ENCODE results near the gene FHOD1.

DNA sequence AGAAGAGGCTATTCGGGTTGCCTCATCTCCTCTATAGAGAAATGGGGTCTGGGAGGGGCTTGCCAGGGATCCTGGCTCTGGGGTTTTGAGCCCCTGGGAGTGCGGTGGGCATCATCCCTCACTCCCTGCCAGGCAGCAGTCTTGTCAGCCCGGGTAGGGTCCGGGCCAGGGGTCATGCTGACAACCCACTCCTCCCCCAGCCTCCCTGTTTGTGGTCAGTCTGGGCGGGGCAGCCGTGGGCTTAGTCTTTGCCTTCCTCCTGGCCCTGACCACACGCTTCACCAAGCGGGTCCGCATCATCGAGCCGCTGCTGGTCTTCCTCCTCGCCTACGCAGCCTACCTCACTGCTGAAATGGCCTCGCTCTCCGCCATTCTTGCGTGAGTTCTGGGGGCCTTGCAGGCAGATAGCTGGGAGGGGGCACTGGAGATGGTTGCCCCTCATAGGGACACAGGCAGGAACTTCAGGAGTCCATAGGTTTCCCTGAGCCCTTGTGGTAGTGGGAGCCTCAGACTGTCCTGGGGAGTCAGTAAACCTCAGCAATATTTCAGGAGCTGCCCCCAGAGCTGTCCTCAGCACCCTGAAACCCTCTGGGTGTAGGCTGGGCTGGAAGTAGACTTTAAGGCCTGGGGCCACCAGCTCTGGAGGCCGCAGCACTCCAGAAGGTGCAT is 8.4 kb upstream of the FHOD1 start:
- TF ChIP-seq, protein P1, sequence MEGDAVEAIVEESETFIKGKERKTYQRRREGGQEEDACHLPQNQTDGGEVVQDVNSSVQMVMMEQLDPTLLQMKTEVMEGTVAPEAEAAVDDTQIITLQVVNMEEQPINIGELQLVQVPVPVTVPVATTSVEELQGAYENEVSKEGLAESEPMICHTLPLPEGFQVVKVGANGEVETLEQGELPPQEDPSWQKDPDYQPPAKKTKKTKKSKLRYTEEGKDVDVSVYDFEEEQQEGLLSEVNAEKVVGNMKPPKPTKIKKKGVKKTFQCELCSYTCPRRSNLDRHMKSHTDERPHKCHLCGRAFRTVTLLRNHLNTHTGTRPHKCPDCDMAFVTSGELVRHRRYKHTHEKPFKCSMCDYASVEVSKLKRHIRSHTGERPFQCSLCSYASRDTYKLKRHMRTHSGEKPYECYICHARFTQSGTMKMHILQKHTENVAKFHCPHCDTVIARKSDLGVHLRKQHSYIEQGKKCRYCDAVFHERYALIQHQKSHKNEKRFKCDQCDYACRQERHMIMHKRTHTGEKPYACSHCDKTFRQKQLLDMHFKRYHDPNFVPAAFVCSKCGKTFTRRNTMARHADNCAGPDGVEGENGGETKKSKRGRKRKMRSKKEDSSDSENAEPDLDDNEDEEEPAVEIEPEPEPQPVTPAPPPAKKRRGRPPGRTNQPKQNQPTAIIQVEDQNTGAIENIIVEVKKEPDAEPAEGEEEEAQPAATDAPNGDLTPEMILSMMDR (IDR thresholded peaks at IDR 0.05; ENCODE audit: insufficient read depth, low read length), result no peak
- TF ChIP-seq POLR2AphosphoS5 (IDR thresholded peaks at IDR 0.05; ENCODE audit: low read depth) (no peak), SPI1 (IDR thresholded peaks at IDR 0.05; ENCODE audit: borderline replicate concordance, low read depth) (no peak), REST (IDR thresholded peaks at IDR 0.05; ENCODE audit: insufficient replicate concordance, low read depth) (no peak)

Data from HL-60 (cell line).